Measurements from ENCODE around the gene PYCARD. TPM values are rescaled to one million over a fixed set of nuclear protein-coding genes. Genes with fewer than 3 reads are reported as not detected.

The PYCARD gene
- total and polyA plus RNA-seq, 7 experiments from 2014 or later: 13.0 to 80.1 (median 41.0) TPM

- intact Hi-C loops (cut with micrococcal nuclease): no loop called here
- ATAC-seq (peak; percentile 78), DNase-seq (no peak)
- Mint-ChIP-seq H3K4me3 (no peak overlapping the region), H3K9me3 (no peaks in the 10 kb centered on the region), H3K4me1 (peaks cover 0 to 2% (median 0%) of the 10 kb centered on the region in 7 donors), H3K27ac (no peak overlapping the region), H3K27me3 (peaks cover 0 to 4% (median 0%) of the 10 kb centered on the region in 5 donors), H3K36me3 (no peaks in the 10 kb centered on the region)
- ChIA-PET POLR2A (interaction anchor here (0.6 kb wide), 1 partner anchor 15 kb away, joined by 4 read pairs; no protein-coding TSS in a partner anchor), CTCF (interaction anchor here (0.9 kb wide), 1 partner anchor 139 kb away, joined by 6 read pairs; no protein-coding TSS in a partner anchor)
- H3K4me1 ChIP-seq (ENCODE audit: control insufficient read depth in 2 of 2, insufficient read depth in 2 of 2, low read length in 2 of 2): no peaks in the 10 kb centered on the region
- no peaks in the 10 kb centered on the region for H3K27me3 ChIP-seq (ENCODE audit: control insufficient read depth in 2 of 2, insufficient read depth in 2 of 2, low read length in 2 of 2)
- H3K4me3 ChIP-seq (ENCODE audit: low read length): no peak overlapping the region
- no peaks in the 10 kb centered on the region for H3K9me3 ChIP-seq (ENCODE audit: control insufficient read depth in 2 of 3, low read length in 3 of 3)
- no peak overlapping the region for H3K27ac ChIP-seq (ENCODE audit: low read depth, low read length)
- no peaks in the 10 kb centered on the region for H3K36me3 ChIP-seq (ENCODE audit: control insufficient read depth in 2 of 3, insufficient read depth in 3 of 3, low read length in 3 of 3)
Measured at GRCh38 chr16:31243734-31244670, 41.4 kb upstream of the PYCARD start.

GRCh38 chr16:31242206-31242605 is 39.6 kb upstream of the PYCARD start:
- Histone ChIP-seq H3K27ac (ENCODE audit: low read depth, low read length) (no peak overlapping the region), H3K4me1 (ENCODE audit: control insufficient read depth in 2 of 2, insufficient read depth in 2 of 2, low read length in 2 of 2) (no peaks in the 10 kb centered on the region), H3K36me3 (ENCODE audit: control insufficient read depth in 2 of 3, insufficient read depth in 3 of 3, low read length in 3 of 3) (no peaks in the 10 kb centered on the region), H3K27me3 (ENCODE audit: control insufficient read depth in 2 of 2, insufficient read depth in 2 of 2, low read length in 2 of 2) (no peaks in the 10 kb centered on the region), H3K9me3 (ENCODE audit: control insufficient read depth in 2 of 3, low read length in 3 of 3) (no peaks in the 10 kb centered on the region), H3K4me3 (ENCODE audit: low read length) (no peak overlapping the region)
- DNase-seq (no peak), ATAC-seq (no peak)
- Mint-ChIP-seq H3K27ac (no peak overlapping the region), H3K4me1 (peaks cover 0 to 4% (median 0%) of the 10 kb centered on the region in 7 donors), H3K36me3 (no peaks in the 10 kb centered on the region), H3K4me3 (no peak overlapping the region), H3K27me3 (peaks cover 0 to 4% (median 0%) of the 10 kb centered on the region in 5 donors), H3K9me3 (no peaks in the 10 kb centered on the region)
- intact Hi-C loops (cut with micrococcal nuclease): no loop called here
- ChIA-PET POLR2A (no interaction called here), CTCF (no interaction called here)

GRCh38 chr16:31238041-31238440 is 35.5 kb upstream of the PYCARD start:
- Histone ChIP-seq H3K4me3 (ENCODE audit: low read length) (no peak overlapping the region), H3K4me1 (ENCODE audit: control insufficient read depth in 2 of 2, insufficient read depth in 2 of 2, low read length in 2 of 2) (no peaks in the 10 kb centered on the region), H3K27ac (ENCODE audit: low read depth, low read length) (no peak overlapping the region), H3K36me3 (ENCODE audit: control insufficient read depth in 2 of 3, insufficient read depth in 3 of 3, low read length in 3 of 3) (no peaks in the 10 kb centered on the region), H3K27me3 (ENCODE audit: control insufficient read depth in 2 of 2, insufficient read depth in 2 of 2, low read length in 2 of 2) (no peaks in the 10 kb centered on the region), H3K9me3 (ENCODE audit: control insufficient read depth in 2 of 3, low read length in 3 of 3) (no peaks in the 10 kb centered on the region)
- H3K4me3 Mint-ChIP-seq: no peak overlapping the region
- intact Hi-C loops (cut with micrococcal nuclease): no loop called here
- peaks cover 0 to 2% (median 0%) of the 10 kb centered on the region in 5 donors for H3K27me3 Mint-ChIP-seq
- CTCF ChIA-PET: no interaction called here
- peaks cover 0 to 6% (median 4%) of the 10 kb centered on the region in 5 donors for H3K36me3 Mint-ChIP-seq
- DNase-seq (no peak), ATAC-seq (no peak)
- POLR2A ChIA-PET: no interaction called here
- peaks cover 0 to 12% (median 4%) of the 10 kb centered on the region in 11 donors for H3K9me3 Mint-ChIP-seq
- peaks cover 0 to 10% (median 0%) of the 10 kb centered on the region in 7 donors for H3K4me1 Mint-ChIP-seq
- no peak overlapping the region for H3K27ac Mint-ChIP-seq

- Histone ChIP-seq H3K9me3 (ENCODE audit: control insufficient read depth in 2 of 3, low read length in 3 of 3) (no peaks in the 10 kb centered on the region), H3K36me3 (ENCODE audit: control insufficient read depth in 2 of 3, insufficient read depth in 3 of 3, low read length in 3 of 3) (no peaks in the 10 kb centered on the region), H3K4me3 (ENCODE audit: low read length) (no peak overlapping the region), H3K27ac (ENCODE audit: low read depth, low read length) (no peak overlapping the region), H3K4me1 (ENCODE audit: control insufficient read depth in 2 of 2, insufficient read depth in 2 of 2, low read length in 2 of 2) (no peaks in the 10 kb centered on the region), H3K27me3 (ENCODE audit: control insufficient read depth in 2 of 2, insufficient read depth in 2 of 2, low read length in 2 of 2) (no peaks in the 10 kb centered on the region)
- no peak for DNase-seq
- ATAC-seq: no peak
- Mint-ChIP-seq H3K4me3 (no peak overlapping the region), H3K4me1 (peaks cover 0 to 8% (median 0%) of the 10 kb centered on the region in 7 donors), H3K27ac (peak overlapping the region in 1 of 9 donors; percentile 78), H3K27me3 (peaks cover 0 to 4% (median 0%) of the 10 kb centered on the region in 5 donors), H3K36me3 (peaks cover 0 to 5% (median 4%) of the 10 kb centered on the region in 5 donors), H3K9me3 (peaks cover 0 to 6% (median 4%) of the 10 kb centered on the region in 11 donors)
- ChIA-PET POLR2A (no interaction called here), CTCF (no interaction called here)
- intact Hi-C loops (cut with micrococcal nuclease): no loop called here
Measured at GRCh38 chr16:31229501-31229900, 26.9 kb upstream of the PYCARD start.

- H3K4me1 ChIP-seq (ENCODE audit: control insufficient read depth in 2 of 2, insufficient read depth in 2 of 2, low read length in 2 of 2): no peaks in the 10 kb centered on the region
- H3K27ac ChIP-seq (ENCODE audit: low read depth, low read length): no peak overlapping the region
- H3K4me3 Mint-ChIP-seq: no peak overlapping the region
- peaks cover 0 to 4% (median 0%) of the 10 kb centered on the region in 7 donors for H3K4me1 Mint-ChIP-seq
- DNase-seq (no peak), ATAC-seq (no peak)
- H3K27ac Mint-ChIP-seq: no peak overlapping the region
- H3K4me3 ChIP-seq (ENCODE audit: low read length): no peak overlapping the region
- CTCF ChIA-PET: no interaction called here
- H3K36me3 Mint-ChIP-seq: no peaks in the 10 kb centered on the region
- no peaks in the 10 kb centered on the region for H3K9me3 ChIP-seq (ENCODE audit: control insufficient read depth in 2 of 3, low read length in 3 of 3)
- peaks cover 0 to 5% (median 0%) of the 10 kb centered on the region in 11 donors for H3K9me3 Mint-ChIP-seq
- POLR2A ChIA-PET: interaction anchor here (0.6 kb wide), 1 partner anchor 53 kb away, joined by 6 read pairs; no protein-coding TSS in a partner anchor
- H3K36me3 ChIP-seq (ENCODE audit: control insufficient read depth in 2 of 3, insufficient read depth in 3 of 3, low read length in 3 of 3): no peaks in the 10 kb centered on the region
- intact Hi-C loops (cut with micrococcal nuclease): no loop called here
- H3K27me3 Mint-ChIP-seq: peaks cover 0 to 4% (median 0%) of the 10 kb centered on the region in 5 donors
- no peaks in the 10 kb centered on the region for H3K27me3 ChIP-seq (ENCODE audit: control insufficient read depth in 2 of 2, insufficient read depth in 2 of 2, low read length in 2 of 2)
Measured at GRCh38 chr16:31228206-31228605, 25.6 kb upstream of the PYCARD start.

GRCh38 chr16:31225193-31225592 is 22.6 kb upstream of the PYCARD start:
- peaks cover 7 to 18% (median 15%) of the 10 kb centered on the region in 5 donors for H3K27me3 Mint-ChIP-seq
- no peaks in the 10 kb centered on the region for H3K36me3 ChIP-seq (ENCODE audit: control insufficient read depth in 2 of 3, insufficient read depth in 3 of 3, low read length in 3 of 3)
- H3K4me1 ChIP-seq (ENCODE audit: control insufficient read depth in 2 of 2, insufficient read depth in 2 of 2, low read length in 2 of 2): no peaks in the 10 kb centered on the region
- no peak overlapping the region for H3K27ac Mint-ChIP-seq
- peaks cover 0 to 1% (median 0%) of the 10 kb centered on the region in 11 donors for H3K9me3 Mint-ChIP-seq
- no peak overlapping the region for H3K27ac ChIP-seq (ENCODE audit: low read depth, low read length)
- intact Hi-C loops (cut with micrococcal nuclease): no loop called here
- DNase-seq (no peak), ATAC-seq (no peak)
- POLR2A ChIA-PET: no interaction called here
- no peak overlapping the region for H3K4me3 Mint-ChIP-seq
- H3K9me3 ChIP-seq (ENCODE audit: control insufficient read depth in 2 of 3, low read length in 3 of 3): no peaks in the 10 kb centered on the region
- no peak overlapping the region for H3K4me3 ChIP-seq (ENCODE audit: low read length)
- CTCF ChIA-PET: interaction anchor here (0.7 kb wide), 1 partner anchor 16 kb away, joined by 6 read pairs; no protein-coding TSS in a partner anchor
- H3K27me3 ChIP-seq (ENCODE audit: control insufficient read depth in 2 of 2, insufficient read depth in 2 of 2, low read length in 2 of 2): no peaks in the 10 kb centered on the region
- peaks cover 0 to 4% (median 0%) of the 10 kb centered on the region in 7 donors for H3K4me1 Mint-ChIP-seq
- H3K36me3 Mint-ChIP-seq: no peaks in the 10 kb centered on the region

All from naive thymus-derived CD4-positive, alpha-beta T cell (primary cell).